ENCODE measurements around the gene ACADVL.

Gene ACADVL

DNA sequence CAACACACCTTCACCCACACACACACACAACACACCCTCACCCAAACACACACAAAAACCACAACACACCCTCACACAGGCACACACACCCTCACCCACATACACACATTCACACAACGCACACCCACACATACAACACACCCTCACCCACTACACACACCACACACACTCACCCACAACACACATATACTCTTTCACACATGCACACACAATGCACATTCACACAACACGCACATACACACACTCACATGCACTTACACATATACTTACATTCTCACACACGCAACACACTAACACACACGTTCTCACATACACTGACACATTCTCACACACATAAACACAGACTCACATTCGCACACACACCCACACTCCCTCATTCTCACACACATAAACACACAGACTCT lies 44.4 kb upstream of the ACADVL start:
- Histone ChIP-seq H3K4me3 (replicated peaks; ENCODE audit: insufficient read depth, low read length) (no peak overlapping the region), H3K27me3 (ENCODE audit: insufficient read depth, poor library complexity, severe bottlenecking) (no peaks in the 10 kb centered on the region), H3K27ac (replicated peaks) (no peak overlapping the region)
- DNase-seq (ENCODE audit: low read depth in 1 of 2, low spot score in 1 of 2) = no peak
- TF ChIP-seq, protein P1, sequence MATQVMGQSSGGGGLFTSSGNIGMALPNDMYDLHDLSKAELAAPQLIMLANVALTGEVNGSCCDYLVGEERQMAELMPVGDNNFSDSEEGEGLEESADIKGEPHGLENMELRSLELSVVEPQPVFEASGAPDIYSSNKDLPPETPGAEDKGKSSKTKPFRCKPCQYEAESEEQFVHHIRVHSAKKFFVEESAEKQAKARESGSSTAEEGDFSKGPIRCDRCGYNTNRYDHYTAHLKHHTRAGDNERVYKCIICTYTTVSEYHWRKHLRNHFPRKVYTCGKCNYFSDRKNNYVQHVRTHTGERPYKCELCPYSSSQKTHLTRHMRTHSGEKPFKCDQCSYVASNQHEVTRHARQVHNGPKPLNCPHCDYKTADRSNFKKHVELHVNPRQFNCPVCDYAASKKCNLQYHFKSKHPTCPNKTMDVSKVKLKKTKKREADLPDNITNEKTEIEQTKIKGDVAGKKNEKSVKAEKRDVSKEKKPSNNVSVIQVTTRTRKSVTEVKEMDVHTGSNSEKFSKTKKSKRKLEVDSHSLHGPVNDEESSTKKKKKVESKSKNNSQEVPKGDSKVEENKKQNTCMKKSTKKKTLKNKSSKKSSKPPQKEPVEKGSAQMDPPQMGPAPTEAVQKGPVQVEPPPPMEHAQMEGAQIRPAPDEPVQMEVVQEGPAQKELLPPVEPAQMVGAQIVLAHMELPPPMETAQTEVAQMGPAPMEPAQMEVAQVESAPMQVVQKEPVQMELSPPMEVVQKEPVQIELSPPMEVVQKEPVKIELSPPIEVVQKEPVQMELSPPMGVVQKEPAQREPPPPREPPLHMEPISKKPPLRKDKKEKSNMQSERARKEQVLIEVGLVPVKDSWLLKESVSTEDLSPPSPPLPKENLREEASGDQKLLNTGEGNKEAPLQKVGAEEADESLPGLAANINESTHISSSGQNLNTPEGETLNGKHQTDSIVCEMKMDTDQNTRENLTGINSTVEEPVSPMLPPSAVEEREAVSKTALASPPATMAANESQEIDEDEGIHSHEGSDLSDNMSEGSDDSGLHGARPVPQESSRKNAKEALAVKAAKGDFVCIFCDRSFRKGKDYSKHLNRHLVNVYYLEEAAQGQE (IDR thresholded peaks at IDR 0.05; ENCODE audit: insufficient replicate concordance, low read depth) = no peak
- TF ChIP-seq GABPA (IDR thresholded peaks at IDR 0.05; ENCODE audit: low read depth) (no peak), SPI1 (IDR thresholded peaks at IDR 0.05; ENCODE audit: borderline replicate concordance, low read depth) (no peak)

DNA sequence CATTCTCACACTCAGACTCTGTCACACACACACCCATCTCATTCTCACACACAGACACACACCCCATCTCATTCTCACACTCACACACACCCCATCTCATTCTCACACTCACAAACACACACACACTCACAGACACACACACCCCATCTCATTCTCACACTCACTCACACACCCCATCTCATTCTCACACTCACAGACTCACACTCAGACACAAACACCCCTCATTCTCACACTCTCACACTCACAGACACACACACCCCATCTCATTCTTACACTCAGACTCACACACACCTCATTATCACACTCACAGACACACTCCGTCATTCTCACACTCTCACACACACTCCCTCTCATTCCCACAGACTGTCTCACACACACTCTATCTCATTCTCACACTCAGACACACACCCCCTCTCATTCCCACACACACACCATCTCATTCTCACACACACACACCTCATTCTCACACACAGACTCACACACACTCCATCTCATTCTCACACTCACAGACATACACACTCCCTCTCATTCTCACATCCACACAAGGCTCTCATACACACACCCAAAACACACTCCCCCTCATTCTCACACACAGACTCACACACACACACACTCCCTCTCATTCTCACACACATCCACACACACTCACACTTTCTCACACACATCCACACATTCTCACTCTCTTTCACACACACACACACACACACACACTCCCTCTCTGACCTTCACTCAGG lies 43.5 kb upstream of the ACADVL start:
- no peak for DNase-seq (ENCODE audit: low read depth in 1 of 2, low spot score in 1 of 2)
- no peaks in the 10 kb centered on the region for H3K27me3 ChIP-seq (ENCODE audit: insufficient read depth, poor library complexity, severe bottlenecking)
- no peak for TF ChIP-seq SPI1 (IDR thresholded peaks at IDR 0.05; ENCODE audit: borderline replicate concordance, low read depth)
- TF ChIP-seq, protein P2, sequence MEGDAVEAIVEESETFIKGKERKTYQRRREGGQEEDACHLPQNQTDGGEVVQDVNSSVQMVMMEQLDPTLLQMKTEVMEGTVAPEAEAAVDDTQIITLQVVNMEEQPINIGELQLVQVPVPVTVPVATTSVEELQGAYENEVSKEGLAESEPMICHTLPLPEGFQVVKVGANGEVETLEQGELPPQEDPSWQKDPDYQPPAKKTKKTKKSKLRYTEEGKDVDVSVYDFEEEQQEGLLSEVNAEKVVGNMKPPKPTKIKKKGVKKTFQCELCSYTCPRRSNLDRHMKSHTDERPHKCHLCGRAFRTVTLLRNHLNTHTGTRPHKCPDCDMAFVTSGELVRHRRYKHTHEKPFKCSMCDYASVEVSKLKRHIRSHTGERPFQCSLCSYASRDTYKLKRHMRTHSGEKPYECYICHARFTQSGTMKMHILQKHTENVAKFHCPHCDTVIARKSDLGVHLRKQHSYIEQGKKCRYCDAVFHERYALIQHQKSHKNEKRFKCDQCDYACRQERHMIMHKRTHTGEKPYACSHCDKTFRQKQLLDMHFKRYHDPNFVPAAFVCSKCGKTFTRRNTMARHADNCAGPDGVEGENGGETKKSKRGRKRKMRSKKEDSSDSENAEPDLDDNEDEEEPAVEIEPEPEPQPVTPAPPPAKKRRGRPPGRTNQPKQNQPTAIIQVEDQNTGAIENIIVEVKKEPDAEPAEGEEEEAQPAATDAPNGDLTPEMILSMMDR (IDR thresholded peaks at IDR 0.05; ENCODE audit: insufficient read depth, low read length) = no peak
- TF ChIP-seq POLR2AphosphoS5 (IDR thresholded peaks at IDR 0.05; ENCODE audit: low read depth) = no peak
- no peak for TF ChIP-seq GABPA (IDR thresholded peaks at IDR 0.05; ENCODE audit: low read depth)
- TF ChIP-seq, protein P1 (IDR thresholded peaks at IDR 0.05; ENCODE audit: insufficient replicate concordance, low read depth) = no peak
- H3K4me3 ChIP-seq (replicated peaks; ENCODE audit: insufficient read depth, low read length) = no peak overlapping the region
- no peak overlapping the region for H3K27ac ChIP-seq (replicated peaks)

DNA sequence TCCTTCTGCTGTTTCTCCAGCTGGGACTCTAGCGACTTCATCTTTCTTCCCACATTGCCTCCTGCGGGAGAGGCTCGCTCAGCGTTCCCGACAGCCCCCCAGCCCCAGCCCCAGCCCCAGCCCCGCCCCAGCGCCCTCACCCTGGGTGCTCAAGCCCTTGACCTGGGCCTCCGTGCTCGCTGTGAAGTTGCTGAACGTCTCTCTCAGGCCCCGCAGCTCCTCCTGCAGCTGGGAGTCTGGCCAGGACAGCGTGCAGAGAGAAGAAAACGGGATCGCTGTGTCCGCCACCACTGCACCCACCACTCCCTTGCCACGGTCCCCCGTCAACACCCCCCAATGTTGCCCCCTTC lies 42.9 kb upstream of the ACADVL start:
- Histone ChIP-seq H3K27ac (replicated peaks) (no peak overlapping the region), H3K4me3 (replicated peaks; ENCODE audit: insufficient read depth, low read length) (no peak overlapping the region), H3K27me3 (ENCODE audit: insufficient read depth, poor library complexity, severe bottlenecking) (no peaks in the 10 kb centered on the region)
- TF ChIP-seq, protein P1 (IDR thresholded peaks at IDR 0.05; ENCODE audit: insufficient replicate concordance, low read depth) = no peak
- TF ChIP-seq POLR2AphosphoS5 (IDR thresholded peaks at IDR 0.05; ENCODE audit: low read depth) (no peak), GABPA (IDR thresholded peaks at IDR 0.05; ENCODE audit: low read depth) (no peak), SPI1 (IDR thresholded peaks at IDR 0.05; ENCODE audit: borderline replicate concordance, low read depth) (no peak)
- TF ChIP-seq, protein P2 (IDR thresholded peaks at IDR 0.05; ENCODE audit: insufficient read depth, low read length) = no peak
- DNase-seq (ENCODE audit: low read depth in 1 of 2, low spot score in 1 of 2) = no peak

Measured in HL-60 (cell line).